HCT116 (cell line): ENCODE data around the gene DHRS7C. TPM values are rescaled to one million over a fixed set of nuclear protein-coding genes. Genes with fewer than 3 reads are reported as not detected.

ENCODE experiments used
- ATAC-seq: fragments of 200-7000 bp; cut with Tn5 transposase; 2 replicates; pipeline ENCODE4 v1.9.1; 2020; ENCODE audit warnings: mild to moderate bottlenecking, moderate library complexity
- BruUV-seq: library from RNA; stranded (reverse); fragments of 400-500 nt; replicated peaks from 2 replicates; lab custom pipeline; 2021; lab: Mats Ljungman, UMichigan
- CTCF ChIA-PET: fragments of 300-600 bp; sonication (Branson Sonifier 250); formaldehyde crosslinking; loops from one replicate; lab custom pipeline; 2021; ENCODE audit warnings: antibody characterized with exemption; lab: Charles Lee
- POLR2A ChIA-PET: fragments of 300-600, 350-600 bp; sonication (Branson Sonifier 250); formaldehyde crosslinking; loops from one replicate; lab custom pipeline; 2021; ENCODE audit warnings: antibody characterized with exemption; lab: Charles Lee
- RAD21 ChIA-PET, 2 experiments: fragments of 300-600 bp; sonication (Branson Sonifier 250); formaldehyde crosslinking; loops; one replicate each; lab custom pipeline; 2023; ENCODE audit warnings: low total read pairs in 2 of 2; ENCODE audit not compliant: uncharacterized antibody in 2 of 2, unreplicated experiment in 2 of 2, low non-redundant PET in 1 of 2; lab: Charles Lee
- DNase-seq: peaks from one replicate; pipeline ENCODE4 v3.0.0-alpha.2; 2010; ENCODE audit warnings: low read depth, low spot score
- H2AFZ ChIP-seq: fragments of 200-600 bp; shearing (Covaris generic), sonication (generic); 2 replicates; pipeline ENCODE4 v1.6.1; 2017; ENCODE audit warnings: low read depth, mixed run types, mixed read lengths, antibody characterized with exemption, low read length; ENCODE audit not compliant: poor library complexity, severe bottlenecking
- H3K27ac ChIP-seq: 2 replicates; pipeline ENCODE4 v1.5.1; 2012; ENCODE audit warnings: low read depth, low read length
- H3K27me3 ChIP-seq: fragments of 200-600 bp; sonication (generic); 2 replicates; pipeline ENCODE4 v1.6.1; 2016; ENCODE audit warnings: mixed run types, low read length, mixed read lengths; ENCODE audit not compliant: insufficient read depth
- H3K36me3 ChIP-seq, 2 experiments: fragments of 200-500 bp in 1 of 2; fragments of 200-600 bp in 1 of 2; sonication (Bioruptor generic) in 1 of 2; sonication (generic) in 1 of 2; 2 replicates each; pipeline versions ENCODE4 v1.5.1 to v1.6.1; 2014 to 2016; ENCODE audit warnings: low read length in 2 of 2, inconsistent platforms in 1 of 2, mixed read lengths in 1 of 2, mixed run types in 1 of 2; ENCODE audit not compliant: insufficient read depth in 2 of 2, control insufficient read depth in 1 of 2
- H3K4me1 ChIP-seq, 2 experiments: fragments of 200-600 bp in 1 of 2; sonication (generic) in 1 of 2; 2 replicates each; pipeline versions ENCODE4 v1.5.1 to v1.6.1; 2012 to 2017; ENCODE audit warnings: low read length in 2 of 2, inconsistent platforms in 1 of 2, mild to moderate bottlenecking in 1 of 2, mixed read lengths in 1 of 2, mixed run types in 1 of 2, moderate library complexity in 1 of 2; ENCODE audit not compliant: insufficient read depth in 2 of 2, control insufficient read depth in 1 of 2
- H3K4me2 ChIP-seq: fragments of 200-600 bp; sonication (generic); 2 replicates; pipeline ENCODE4 v1.6.1; 2017; ENCODE audit warnings: mixed run types, low read length, mixed read lengths
- H3K4me3 ChIP-seq, 2 experiments: fragments of 200-600 bp in 1 of 2; sonication (generic) in 1 of 2; replicated peaks in 1 of 2; 2 replicates each; pipeline ENCODE4 v1.5.1; 2011 to 2016; ENCODE audit warnings: low read length in 2 of 2, control low read depth in 1 of 2, low read depth in 1 of 2, mild to moderate bottlenecking in 1 of 2, mixed read lengths in 1 of 2, mixed run types in 1 of 2
- H3K79me2 ChIP-seq: fragments of 200-600 bp; sonication (generic); 2 replicates; pipeline ENCODE4 v1.6.1; 2017; ENCODE audit warnings: mild to moderate bottlenecking, mixed run types, low read length, moderate library complexity, mixed read lengths; ENCODE audit not compliant: insufficient read depth
- H3K9ac ChIP-seq: fragments of 200-600 bp; sonication (generic); 2 replicates; pipeline ENCODE4 v1.6.1; 2016; ENCODE audit warnings: low read length, mixed read lengths
- H3K9me2 ChIP-seq: fragments of 200-600 bp; sonication (generic), shearing (Covaris generic); 2 replicates; pipeline ENCODE4 v1.6.1; 2017; ENCODE audit warnings: mixed run types, mild to moderate bottlenecking, moderate library complexity; ENCODE audit not compliant: insufficient read depth
- H3K9me3 ChIP-seq, 2 experiments: fragments of 200-500 bp in 1 of 2; fragments of 200-600 bp in 1 of 2; sonication (Bioruptor generic) in 1 of 2; sonication (generic) in 1 of 2; 2 replicates each; pipeline ENCODE4 v1.6.1; 2014 to 2017; ENCODE audit warnings: low read length in 2 of 2, mixed read lengths in 2 of 2, inconsistent platforms in 1 of 2, low read depth in 1 of 2, mild to moderate bottlenecking in 1 of 2, mixed run types in 1 of 2, moderate library complexity in 1 of 2; ENCODE audit not compliant: control insufficient read depth in 1 of 2, insufficient read depth in 1 of 2
- H4K20me1 ChIP-seq: fragments of 200-600 bp; sonication (generic), shearing (Covaris generic); 2 replicates; pipeline ENCODE4 v1.6.1; 2017; ENCODE audit warnings: mixed run types, mild to moderate bottlenecking, moderate library complexity; ENCODE audit not compliant: insufficient read depth
- ELF1 ChIP-seq: IDR thresholded peaks from 2 replicates; pipeline ENCODE4 v1.6.1; 2012; ENCODE audit warnings: low read depth, borderline replicate concordance
- EZH2phosphoT487 ChIP-seq: fragments of 200-600 bp; IDR thresholded peaks from 2 replicates; pipeline ENCODE4 v1.6.1; 2018; ENCODE audit warnings: antibody characterized with exemption, borderline replicate concordance
- FOSL1 ChIP-seq: IDR thresholded peaks from 2 replicates; pipeline ENCODE4 v1.6.1; 2012; ENCODE audit warnings: low read depth
- JUND ChIP-seq: IDR thresholded peaks from 2 replicates; pipeline ENCODE4 v1.6.1; 2012
- RAD21 ChIP-seq: IDR thresholded peaks from 2 replicates; pipeline ENCODE4 v1.6.1; 2012; ENCODE audit warnings: low read depth, mild to moderate bottlenecking
- ZNF274 ChIP-seq: fragments of 200-500 bp; sonication (Bioruptor generic); IDR thresholded peaks from 2 replicates; pipeline ENCODE4 v1.6.1; 2014; ENCODE audit warnings: mild to moderate bottlenecking, low read depth, low read length, inconsistent platforms
- intact Hi-C: fragments of 100-400 bp; cut with micrococcal nuclease; formaldehyde crosslinking; loops from 2 replicates; pipeline ENCODE4 v1.10.0; 2022
- total RNA-seq: library from RNA; stranded (reverse); gene quantifications from one replicate; pipeline ENCODE4 v1.2.1, GENCODE V29; 2021; ENCODE audit not compliant: unreplicated experiment
- TF ChIP-seq, protein P1 (sequence below), 3 experiments: fragments of 200-600 bp in 1 of 3; sonication (generic) in 1 of 3; IDR thresholded peaks in 2 of 3; conservative IDR thresholded peaks in 1 of 3; 2 replicates each; pipeline ENCODE4 v1.5.1; 2012 to 2017; ENCODE audit warnings: low read depth in 2 of 3, low read length in 2 of 3, antibody characterized with exemption in 1 of 3, borderline replicate concordance in 1 of 3, control low read depth in 1 of 3, mild to moderate bottlenecking in 1 of 3, mixed read lengths in 1 of 3, mixed run types in 1 of 3, moderate library complexity in 1 of 3; ENCODE audit not compliant: insufficient read depth in 1 of 3
- TF ChIP-seq, protein P2 (sequence below): IDR thresholded peaks from 2 replicates; pipeline ENCODE4 v1.6.1; 2012

Gene DHRS7C
- total RNA-seq, 1 experiment from 2014 or later = not detected

DNA sequence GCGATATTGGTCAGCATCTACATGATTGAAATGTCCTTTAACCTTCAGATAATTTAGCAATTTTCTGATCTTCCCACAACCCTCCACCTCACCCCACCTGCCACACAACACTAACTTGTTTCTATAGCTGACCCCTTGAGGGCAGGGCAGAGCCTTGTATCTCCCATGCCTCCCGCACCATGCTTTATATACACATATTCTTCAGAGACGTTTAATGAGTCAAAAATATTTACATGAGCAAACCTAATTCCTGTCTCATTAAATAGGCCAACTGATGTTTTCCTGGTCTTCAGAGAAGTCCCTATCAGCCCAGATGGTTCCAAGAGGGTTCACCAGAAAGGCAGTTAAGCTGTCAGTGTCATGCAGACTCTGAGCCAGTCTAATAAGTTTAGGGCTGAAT, 6.6 kb upstream of the DHRS7C start:
- ATAC-seq = no peak
- POLR2A ChIA-PET = no interaction called here
- intact Hi-C loops = no loop called here

DNA sequence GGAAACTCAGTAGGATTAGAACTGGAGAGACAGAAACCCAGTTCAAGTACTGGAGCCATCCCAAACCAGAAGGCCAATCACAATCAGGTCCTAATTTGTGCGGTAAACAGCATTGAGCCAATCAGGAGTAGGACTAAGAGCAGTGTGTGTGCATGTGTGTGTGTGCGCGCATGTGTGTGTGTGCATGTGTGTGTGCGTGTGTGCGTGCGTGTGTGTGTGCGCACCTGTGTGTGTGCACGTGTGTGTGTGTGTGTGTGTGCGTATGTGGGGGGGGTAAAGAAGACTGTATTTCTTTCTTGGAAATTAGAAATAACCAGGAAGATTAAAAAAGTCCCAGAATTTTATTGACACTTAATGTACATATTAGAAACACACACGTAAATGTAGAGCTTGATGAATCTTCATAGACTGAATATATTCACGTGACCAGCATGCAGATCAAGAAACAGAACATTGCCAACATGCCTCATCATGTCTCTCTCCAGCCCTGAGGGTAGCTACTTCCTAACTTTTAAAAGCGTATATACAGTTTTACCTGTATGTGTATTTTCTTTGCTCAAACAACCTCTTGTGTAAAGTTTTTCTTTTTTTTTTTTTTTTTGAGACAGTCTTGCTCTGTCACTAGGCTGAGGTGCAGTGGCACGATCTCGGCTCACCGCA, 919 bp upstream of the DHRS7C start:
- Histone ChIP-seq H3K9me3 (no peaks in the 10 kb centered on the region), H3K4me2 (no peak overlapping the region), H3K9ac (no peak overlapping the region), H3K9me2 (no peaks in the 10 kb centered on the region), H3K4me3 (no peak overlapping the region), H3K79me2 (no peaks in the 10 kb centered on the region), H3K4me1 (no peaks in the 10 kb centered on the region), H3K27ac (no peak overlapping the region), H3K36me3 (no peaks in the 10 kb centered on the region), H4K20me1 (no peaks in the 10 kb centered on the region), H3K27me3 (no peaks in the 10 kb centered on the region), H2AFZ (no peak overlapping the region)
- RAD21 ChIA-PET = no interaction called here
- BruUV-seq = no TSS peak
- ATAC-seq = no peak
- TF ChIP-seq, protein P1, sequence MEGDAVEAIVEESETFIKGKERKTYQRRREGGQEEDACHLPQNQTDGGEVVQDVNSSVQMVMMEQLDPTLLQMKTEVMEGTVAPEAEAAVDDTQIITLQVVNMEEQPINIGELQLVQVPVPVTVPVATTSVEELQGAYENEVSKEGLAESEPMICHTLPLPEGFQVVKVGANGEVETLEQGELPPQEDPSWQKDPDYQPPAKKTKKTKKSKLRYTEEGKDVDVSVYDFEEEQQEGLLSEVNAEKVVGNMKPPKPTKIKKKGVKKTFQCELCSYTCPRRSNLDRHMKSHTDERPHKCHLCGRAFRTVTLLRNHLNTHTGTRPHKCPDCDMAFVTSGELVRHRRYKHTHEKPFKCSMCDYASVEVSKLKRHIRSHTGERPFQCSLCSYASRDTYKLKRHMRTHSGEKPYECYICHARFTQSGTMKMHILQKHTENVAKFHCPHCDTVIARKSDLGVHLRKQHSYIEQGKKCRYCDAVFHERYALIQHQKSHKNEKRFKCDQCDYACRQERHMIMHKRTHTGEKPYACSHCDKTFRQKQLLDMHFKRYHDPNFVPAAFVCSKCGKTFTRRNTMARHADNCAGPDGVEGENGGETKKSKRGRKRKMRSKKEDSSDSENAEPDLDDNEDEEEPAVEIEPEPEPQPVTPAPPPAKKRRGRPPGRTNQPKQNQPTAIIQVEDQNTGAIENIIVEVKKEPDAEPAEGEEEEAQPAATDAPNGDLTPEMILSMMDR (IDR thresholded peaks at IDR 0.05 in 2 of 3, conservative IDR thresholded peaks at IDR 0.05 in 1 of 3; ENCODE audit: borderline replicate concordance in 1 of 3, insufficient read depth in 1 of 3, low read depth in 2 of 3, low read length in 2 of 3) = no peak
- TF ChIP-seq EZH2phosphoT487 (no peak), ELF1 (no peak)
- POLR2A ChIA-PET = no interaction called here
- no peak for DNase-seq
- intact Hi-C loops = no loop called here
- CTCF ChIA-PET = no interaction called here

More for the DNA sequence above, 6.6 kb upstream of the DHRS7C start:
- H3K27ac ChIP-seq = no peak overlapping the region
- no peak overlapping the region for H3K4me3 ChIP-seq
- CTCF ChIA-PET = no interaction called here
- TF ChIP-seq RAD21 = peak; percentile 11; the same call in 1 of the 2 replicates
- TF ChIP-seq, protein P2, sequence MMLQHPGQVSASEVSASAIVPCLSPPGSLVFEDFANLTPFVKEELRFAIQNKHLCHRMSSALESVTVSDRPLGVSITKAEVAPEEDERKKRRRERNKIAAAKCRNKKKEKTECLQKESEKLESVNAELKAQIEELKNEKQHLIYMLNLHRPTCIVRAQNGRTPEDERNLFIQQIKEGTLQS = no peak
- TF ChIP-seq FOSL1 = no peak
- TF ChIP-seq ZNF274 = no peak
- TF ChIP-seq JUND = no peak
- TF ChIP-seq, all 23 proteins: peak for 1
- Histone ChIP-seq H3K36me3 (no peaks in the 10 kb centered on the region), H4K20me1 (no peaks in the 10 kb centered on the region), H3K9me2 (no peaks in the 10 kb centered on the region), H3K4me1 (peaks cover 12 to 16% of the 10 kb centered on the region in 2 experiments; a peak in 3 of 4 replicates), H3K27me3 (no peaks in the 10 kb centered on the region), H3K9ac (no peak overlapping the region), H3K79me2 (no peaks in the 10 kb centered on the region), H3K9me3 (no peaks in the 10 kb centered on the region), H2AFZ (no peak overlapping the region), H3K4me2 (no peak overlapping the region)
- no TSS peak for BruUV-seq
- DNase-seq = no peak
- RAD21 ChIA-PET = no interaction called here
